ENCODE results near the gene SGCE. TPM values are rescaled to one million over a fixed set of nuclear protein-coding genes. Genes with fewer than 3 reads are reported as not detected.

Gene SGCE
- polyA plus RNA-seq, 1 donor = 119 TPM

DNA sequence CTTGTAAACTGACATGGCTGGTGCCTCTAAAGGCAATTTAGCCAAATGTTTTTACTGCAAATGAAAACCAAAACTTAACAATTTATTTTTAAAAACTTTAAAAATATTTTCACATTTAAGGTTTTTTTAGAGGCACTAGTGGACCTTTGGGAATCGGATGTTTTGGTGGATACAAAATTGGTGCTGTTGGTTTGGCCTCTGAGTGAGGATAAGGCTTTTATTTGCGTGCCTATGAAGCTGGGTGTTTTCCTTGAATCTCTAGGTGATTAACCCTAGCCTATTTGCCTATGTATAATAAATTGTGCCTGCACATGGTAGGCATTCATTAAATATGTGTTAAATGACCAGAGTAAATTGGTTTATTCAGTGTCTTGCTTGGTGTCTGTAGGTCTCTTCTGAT is 2.9 kb upstream of the SGCE start:
- no peak for DNase-seq

DNA sequence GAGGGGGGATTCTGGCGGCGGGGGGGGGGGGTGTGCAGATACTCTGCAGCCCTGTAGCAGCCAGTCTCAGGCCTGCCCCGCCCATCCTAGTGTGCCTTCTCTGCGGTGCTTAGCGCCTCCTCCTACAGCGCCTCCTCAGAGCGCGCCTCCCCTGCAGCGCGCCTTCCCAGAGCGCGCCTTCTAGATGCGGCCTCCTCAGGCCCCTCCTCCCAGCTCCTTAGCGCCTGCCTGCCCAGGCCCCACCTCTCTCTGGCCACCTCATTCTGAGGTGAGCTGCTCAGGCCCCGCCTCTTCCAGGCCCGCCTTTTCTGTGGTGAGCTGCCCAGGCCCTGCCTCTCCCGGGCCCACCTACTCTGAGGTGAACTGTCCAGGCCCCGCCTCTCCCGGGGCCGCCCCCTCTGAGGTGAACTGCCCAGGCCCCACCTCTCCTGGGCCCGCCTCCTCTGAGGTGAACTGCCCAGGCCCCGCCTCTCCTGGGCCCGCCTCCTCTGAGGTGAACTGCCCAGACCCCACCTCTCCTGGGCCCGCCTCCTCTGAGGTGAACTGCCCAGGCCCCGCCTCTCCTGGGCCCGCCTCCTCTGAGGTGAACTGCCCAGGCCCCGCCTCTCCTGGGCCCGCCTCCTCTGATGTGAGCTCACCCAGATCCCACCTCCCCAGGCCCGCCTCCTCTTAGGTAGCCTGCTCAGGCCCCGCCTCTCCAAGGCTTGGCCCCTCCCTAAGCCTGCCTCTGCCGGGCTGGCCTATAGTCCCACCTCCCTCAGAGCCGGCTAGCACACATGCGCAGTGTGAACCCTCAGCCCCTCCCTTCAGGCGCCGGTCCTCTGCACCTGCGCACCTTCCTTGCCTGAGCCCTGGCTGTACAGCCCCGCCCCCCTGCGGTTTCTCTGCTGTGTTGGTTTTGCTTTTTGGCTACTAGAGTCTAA is 2.1 kb upstream of the SGCE start:
- peak; percentile 90 for DNase-seq

DNA sequence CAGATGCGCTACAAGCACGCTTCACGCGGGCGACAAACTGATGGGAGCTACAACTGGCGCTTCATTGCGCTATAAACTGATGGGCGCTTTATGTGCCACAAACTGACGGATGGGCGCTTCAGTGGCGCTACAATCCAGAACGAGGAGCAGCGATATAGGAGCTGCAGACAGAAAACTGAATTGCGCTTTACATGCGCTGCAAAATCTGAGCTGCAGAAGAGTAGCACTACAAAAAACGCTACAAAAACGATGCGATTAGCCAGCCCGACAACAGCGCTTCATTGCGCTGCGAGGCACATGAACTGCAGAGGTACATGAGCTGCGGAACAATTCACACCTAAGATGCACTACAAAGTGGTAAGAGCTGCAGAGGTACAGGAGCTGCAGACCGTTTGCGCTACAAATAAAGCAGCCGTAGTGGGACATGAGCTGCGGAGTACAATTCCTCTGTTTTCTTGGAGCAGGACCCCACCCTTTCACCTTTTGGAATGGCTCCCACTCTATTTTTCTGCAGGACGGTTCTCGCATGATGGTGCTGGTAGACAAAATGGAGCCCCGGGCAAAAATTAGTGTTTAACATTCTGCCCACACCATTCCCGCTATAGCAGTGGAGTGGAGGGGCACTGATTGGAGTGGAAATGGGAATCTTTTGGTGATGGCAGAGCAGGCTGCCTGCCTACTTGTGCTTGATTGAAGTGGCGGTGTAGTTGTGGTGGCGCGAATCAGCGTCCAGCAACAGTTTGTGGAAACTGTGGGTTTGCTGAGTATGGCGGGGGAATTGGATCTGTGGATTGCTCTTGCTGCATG is 1.2 kb upstream of the SGCE start:
- peak; percentile 50 for DNase-seq

DNA sequence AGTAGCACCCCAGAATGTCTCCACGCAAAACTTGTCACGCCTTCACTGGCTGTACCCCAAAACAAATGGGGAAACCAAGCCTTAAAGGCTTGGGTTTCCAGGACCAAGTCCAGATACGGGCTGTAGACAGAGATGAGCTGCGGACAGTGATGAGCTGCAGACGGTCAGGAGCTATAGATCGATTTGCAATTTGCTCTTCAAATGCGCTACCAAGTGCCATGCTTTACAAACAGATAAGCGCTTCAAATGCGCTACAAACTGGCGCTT is 658 bp upstream of the SGCE start:
- peak; percentile 29 for DNase-seq

DNA sequence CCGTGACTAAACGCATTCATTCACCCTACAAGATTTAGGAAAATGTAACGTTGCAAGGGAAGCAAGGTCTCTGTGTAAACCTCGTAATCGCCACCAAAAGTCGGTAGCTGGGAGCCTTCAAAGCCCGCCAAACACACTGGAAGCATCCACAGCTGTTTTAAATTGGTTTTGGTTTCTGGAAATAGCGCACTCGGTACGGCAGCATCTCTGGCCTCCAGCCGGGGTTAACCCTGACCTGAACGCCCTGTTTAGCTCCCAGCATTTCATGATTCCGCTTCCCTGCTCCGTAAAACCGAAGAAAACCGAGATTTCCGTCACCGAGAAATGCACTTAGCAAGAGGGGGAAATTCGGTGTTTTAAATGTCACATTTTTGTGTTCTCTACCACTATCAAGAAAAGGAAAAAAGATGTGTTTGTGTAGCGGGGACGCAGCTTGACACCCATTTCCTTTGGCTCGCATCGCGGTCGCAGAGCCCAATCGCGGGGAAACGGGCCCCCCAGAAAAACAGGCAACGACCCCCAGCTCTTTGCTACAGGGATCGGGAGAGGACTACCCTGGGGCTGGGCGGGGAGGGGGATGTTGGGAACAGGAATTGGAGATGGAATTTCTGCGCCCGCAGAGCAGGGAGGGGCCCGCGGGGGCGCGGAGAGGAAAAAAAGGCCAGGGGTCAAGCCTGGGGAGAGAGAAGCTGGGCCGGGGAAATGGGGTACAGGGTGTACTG is 646 bp downstream of the SGCE start:
- DNase-seq = peak; percentile 79

DNA sequence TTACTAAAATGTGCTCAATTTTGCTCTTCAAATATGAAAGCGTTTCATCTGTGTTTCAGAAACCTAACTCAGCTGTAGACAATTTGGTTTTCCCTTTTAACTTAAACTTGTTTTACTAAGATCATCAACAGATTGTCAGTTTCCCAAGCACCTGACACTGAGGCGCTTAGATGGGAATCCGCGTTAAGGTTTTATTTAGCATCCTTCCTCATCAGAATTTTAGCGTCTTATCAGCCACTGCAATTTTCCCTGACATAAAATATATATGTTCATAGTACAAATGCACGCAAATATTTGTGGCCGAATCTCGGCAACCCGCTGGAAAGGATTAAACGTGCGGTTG is 1.2 kb downstream of the SGCE start:
- no peak for DNase-seq

DNA sequence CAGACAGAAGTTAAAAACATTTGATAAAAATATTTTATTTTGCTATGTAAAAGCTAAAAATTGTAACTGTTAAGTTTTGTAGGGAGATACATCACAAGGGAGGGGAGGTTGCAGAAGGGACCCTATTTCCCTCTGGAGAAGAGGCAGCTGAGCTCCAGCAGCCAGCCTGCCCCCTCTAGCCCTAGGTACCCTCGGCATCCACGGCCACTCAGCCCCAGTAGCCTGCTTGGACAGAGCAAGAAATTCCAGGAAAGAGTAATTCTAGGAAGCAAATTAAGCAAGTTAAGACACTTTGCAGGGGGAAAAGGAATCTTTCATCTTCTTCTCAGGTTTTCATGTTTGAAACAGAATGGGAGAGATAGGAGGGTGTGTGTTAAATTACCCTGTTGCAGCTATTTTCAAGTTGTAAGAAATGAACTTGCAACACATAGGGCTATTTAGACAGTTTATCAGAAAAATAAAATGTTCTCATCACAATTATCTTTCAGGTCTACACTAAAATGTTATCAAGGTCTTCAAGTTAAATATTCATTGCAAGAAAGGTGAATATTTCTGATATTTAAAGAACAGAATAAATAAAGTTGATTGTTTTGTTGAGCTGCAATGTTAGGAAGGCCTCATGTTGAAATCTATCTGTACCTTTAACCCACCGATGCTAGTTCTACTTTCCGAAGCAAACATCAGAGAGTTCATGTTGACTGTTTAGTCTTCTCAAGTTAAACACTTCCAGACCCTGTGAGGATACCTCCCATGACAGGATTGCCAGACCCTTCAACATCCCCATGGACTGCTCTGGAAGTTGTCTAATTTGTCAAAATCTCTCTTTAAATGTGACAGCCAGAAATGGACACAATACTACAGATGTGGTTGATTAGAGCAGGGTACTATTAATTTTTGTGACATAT is 5.5 kb downstream of the SGCE start:
- no peak for DNase-seq

DNA sequence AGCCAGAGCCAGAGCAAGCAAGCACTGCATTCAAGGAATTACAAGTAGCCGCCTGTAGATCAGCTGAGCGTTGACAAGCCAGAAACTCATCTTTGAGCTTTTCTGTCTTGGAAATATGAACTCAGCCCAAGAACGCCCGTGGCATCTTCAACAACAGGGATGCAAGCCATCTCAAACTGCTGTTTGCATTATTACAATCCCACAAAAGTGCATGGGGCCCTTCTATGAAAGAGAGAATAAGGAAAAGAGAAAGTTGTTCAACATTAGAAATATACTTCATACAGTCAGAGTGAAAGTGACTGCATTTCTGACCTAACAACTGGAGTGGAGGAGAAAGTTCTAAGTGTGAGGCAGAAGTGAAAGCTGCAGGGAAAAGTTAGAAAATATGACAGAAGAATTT is 6.5 kb downstream of the SGCE start:
- peak; percentile 63 for DNase-seq

DNA sequence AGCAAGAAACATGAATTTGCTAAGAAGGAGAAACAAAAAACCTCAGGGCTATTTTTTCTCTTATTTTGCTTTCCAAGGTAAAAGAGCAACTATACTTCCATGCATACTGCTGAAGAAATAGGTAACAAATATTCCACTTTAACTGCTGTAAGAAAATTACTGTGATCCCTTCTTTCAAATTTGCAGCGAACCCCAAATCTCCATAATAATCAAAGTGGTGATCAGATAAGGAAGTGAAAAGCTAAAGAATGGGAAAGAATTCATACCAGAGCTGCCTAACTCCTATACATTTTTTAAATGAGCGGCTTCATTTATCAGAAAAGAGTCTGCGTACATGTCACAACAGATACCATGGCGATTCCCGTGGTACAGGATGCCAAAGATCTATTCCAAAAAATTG is 7.2 kb downstream of the SGCE start:
- DNase-seq = no peak

DNA sequence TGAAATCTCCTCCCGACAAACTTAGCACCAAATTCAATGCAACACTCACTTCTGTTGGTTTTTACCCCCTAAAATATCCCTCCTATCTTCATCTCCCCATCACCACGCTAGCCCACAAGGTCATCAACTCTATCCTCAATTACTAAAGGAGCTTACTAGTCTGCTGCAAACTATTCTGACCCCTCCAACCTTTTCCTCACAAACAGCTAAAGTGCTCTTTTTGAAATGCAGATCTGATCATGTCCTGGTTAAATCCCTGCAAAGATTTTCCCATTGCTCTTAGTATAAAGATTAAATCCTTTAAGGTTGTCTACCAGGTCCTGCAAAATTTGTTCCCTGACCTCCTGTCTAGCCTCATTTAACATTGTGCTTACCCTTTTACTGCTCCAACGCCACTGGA is 8.6 kb downstream of the SGCE start:
- DNase-seq = no peak

DNA sequence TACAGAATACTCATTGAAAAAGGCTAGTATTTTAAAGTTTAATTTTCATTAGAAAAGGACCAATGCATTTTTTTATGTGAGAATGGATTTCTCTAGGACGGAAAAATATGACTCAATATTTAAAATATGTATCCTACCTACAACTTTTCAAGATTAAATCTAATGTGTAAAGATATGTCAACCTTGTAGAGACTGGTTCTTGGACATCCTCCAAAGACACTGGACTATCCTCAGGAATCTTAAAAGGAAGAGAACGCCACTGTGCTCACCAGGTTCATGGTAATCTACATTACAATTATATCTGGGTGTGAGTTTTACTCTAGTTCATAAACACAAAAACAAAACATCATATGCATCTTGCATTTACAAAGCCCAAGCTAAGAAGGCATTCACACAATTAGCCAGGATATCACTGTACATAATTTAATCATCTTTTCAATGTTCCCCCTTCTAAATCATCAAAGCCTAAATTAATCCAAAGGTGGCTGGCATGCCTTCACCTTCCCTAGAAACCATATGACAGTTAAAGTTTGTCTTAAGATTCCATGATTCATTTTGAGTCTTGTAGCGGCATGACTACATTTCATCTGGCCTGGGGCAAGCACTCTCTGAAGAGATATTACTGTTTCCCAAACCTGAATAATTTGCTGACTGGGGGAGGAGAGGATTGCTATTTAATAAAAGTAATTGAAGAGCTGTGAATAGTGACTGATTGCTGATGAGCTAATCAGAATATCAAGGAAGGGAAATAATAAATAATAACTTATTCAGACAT is 12.0 kb downstream of the SGCE start:
- no peak for DNase-seq

DNA sequence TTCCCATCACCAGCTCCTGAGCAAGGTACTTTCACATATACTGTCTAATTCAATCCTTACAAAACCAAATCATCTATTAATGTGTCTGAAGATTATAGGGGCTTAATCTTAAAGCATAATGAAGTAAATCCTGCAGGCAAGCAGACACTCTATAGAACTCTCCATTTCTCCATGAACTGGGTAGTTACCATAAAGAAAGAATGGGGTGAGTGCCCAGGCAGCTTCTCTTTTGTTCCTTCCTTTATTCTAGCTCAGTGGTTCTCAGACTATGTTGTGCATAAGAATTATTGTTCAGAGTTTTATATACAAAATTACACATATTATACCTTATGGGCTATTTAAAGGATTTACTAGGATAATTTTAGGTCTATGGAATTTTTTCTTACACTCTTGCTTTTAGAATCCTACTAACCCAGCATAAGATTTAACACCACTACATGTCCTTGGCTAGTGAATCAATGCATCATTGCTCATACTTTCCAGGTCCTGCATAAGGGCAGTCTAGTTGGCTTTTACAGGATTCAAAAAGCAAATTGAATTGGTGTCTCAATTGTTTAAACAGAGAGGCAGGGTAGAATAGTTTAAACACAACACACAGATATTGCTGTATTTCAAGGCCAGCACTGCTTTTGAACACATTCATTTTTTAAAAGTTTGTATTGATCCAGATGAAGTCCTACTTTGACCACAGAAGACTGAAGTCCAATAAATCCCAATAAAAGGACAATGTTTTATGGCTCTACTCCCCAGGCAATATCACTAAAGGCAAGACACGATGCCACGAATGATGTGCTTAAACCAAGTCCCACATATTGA is 12.9 kb downstream of the SGCE start:
- no peak for DNase-seq

DNA sequence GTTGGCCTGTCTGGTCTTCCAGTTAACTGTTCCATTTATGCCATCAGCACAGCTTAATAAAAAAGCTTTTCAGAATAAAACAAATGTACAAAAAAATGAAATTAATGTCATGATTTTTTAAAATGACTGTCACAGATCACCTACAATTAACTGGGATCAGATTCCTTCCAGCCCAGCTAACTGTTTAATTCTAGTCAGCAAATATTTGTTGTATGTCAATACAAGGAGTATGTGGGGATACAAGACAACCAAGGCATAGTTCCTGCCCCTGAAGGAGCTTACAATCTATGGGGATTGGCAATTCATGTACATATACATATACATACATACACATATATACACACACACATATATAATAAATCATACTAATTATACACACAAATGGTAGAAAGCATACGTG is 16.5 kb downstream of the SGCE start:
- DNase-seq = no peak

DNA sequence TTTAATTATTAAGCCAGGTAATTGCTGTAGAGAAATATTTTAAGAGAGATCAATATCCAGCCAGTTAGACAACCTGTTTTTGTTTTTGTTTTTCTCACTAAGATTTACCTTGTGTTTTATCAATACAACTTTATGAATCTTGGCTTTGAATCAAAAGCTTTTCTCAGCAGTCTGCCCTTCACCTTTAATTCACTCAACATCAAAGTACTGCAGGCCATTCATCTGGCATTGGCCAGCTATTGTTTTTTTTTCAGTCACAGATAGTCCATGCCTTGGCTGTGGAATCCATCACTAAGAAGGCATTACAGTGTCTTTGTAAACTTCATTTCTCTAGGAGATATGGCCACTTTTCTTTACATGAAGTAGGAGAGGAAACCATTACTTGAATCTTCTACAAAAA is 20.2 kb downstream of the SGCE start:
- no peak for DNase-seq

DNA sequence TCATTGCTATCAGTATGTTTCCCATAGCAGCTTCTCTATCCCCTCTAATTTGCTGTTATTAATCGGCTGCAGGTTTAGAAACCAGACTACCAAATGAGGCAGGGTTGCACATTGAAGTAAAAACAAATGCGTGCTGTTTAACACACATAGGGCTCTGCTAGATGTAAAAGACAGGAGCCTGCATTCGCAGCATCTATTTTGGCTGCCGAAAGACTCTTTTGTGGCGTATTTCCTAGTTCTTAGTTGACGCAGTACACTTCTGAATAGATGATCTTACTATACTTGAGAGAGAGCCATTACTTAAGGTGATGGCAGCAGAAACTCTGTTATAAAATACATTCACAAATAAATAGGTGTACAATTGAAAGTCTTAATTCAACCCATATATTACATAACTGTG is 21.4 kb downstream of the SGCE start:
- DNase-seq = no peak

DNA sequence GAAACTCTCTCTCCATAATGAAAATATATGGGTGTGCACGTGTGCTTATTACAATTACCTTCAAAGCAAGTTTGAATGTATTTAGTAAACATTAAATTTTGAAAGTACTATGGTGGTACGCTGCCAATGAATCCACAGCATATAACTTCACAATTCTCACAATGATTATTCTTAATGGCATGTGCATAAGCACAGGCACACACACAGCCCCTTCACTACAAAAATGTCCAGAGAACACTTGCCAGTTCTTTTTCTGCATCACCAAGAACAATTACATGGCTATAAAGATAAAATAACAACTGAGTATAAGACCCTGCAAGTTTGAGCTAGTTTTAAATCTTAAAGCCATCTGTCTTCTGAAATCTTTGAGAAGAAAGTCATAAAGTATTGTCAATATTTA is 22.2 kb downstream of the SGCE start:
- DNase-seq = no peak

DNA sequence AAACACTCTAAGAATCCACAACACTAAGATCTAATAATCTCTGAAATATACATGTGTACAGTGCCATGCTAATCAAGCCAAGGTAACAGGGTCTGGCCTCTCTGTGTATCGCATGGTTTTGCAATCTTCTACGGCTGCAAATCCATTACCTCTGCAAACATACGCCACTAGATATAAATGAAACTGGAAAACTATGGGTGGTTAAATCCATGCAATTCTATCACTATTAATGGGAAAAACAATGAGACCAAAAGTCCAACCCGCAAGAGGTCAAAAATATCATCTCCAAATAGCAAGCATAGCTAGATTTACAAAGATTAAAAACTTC is 23.0 kb downstream of the SGCE start:
- DNase-seq = no peak

DNA sequence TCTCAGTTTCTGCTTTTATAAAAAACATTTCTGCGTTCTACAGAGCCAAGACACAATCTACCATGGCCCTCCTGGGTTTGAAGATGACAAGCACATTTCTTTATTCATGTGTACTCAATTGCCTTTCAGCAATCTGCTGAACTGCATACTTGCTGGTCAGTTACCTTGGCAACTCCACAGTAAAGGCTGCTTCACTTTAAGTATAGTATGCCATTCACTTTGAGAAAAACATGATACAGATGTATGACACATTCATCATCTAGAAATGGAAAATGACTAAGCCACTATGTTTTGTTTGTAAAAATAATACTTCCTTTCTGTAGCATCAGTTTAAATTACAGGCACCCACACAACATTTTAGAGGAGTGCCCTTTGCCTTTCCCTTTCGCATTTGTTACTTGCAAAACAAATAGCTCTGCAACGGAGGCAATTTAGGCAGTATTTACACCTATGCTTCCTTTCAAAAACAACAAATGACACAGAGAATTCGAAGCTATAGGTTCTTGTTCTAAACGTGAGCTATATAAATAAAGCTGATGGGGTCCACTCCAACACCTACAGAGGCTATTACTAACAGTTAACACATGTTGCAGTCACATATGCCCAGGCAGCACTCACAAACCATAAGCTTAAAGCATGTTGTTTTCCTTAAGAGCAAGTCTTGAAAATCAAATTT is 23.5 kb downstream of the SGCE start:
- no peak for DNase-seq

DNA sequence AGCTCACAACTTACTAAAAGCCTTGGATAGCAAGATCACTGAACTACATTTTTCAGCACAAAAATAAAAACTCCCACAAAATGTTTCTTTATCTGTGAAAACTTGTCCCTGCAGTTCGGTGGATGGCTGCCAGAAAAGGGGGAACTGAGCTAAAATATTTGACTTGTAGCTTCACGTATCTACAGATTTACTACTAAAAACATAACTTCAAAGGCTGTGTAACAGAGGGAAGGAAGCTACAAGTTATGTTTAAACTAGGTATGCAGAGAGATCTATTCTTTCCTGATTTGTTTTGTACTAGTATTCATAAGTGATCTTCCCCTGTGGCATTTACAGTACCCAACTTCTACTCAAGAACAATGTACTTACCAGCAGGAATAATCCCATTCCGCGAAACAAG is 25.1 kb downstream of the SGCE start:
- no peak for DNase-seq

DNA sequence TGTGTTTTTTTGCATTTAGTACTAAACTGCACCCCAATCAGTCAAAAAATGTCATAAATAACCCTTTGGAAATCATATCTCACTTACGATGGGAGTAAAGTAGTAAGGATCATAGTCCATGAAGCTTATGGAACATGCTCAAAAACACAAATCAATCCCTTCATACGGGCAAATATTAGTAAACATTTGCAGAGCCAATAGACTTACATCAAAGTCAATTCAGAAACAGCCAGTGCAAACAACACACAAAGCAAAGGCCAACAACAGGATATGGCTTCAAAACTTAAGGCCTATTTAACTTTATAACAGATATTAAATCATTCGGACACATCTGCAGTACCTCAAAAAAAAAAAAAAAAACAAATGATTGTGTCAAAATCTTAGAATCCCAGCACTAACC is 32.1 kb downstream of the SGCE start:
- DNase-seq = no peak

All from hindlimb muscle (tissue), 1 donor.